HG02571 (cell line): Measurements from ENCODE around the gene HOMER2.
"Not testable (repeated sequence)": the region's sequence is repeated elsewhere in the genome, so short reads cannot be mapped to it uniquely, and the experiment has no call there.

ENCODE experiments used
- ATAC-seq: cut with Tn5 transposase; IDR thresholded peaks from one replicate; pipeline ENCODE4 v1.9.1; 2021; ENCODE audit warnings: mild to moderate bottlenecking, moderate library complexity; ENCODE audit not compliant: unreplicated experiment

The HOMER2 gene

GRCh38 chr15:82839136-82839535 is 113.4 kb downstream of the HOMER2 start:
- no peak for ATAC-seq

DNA sequence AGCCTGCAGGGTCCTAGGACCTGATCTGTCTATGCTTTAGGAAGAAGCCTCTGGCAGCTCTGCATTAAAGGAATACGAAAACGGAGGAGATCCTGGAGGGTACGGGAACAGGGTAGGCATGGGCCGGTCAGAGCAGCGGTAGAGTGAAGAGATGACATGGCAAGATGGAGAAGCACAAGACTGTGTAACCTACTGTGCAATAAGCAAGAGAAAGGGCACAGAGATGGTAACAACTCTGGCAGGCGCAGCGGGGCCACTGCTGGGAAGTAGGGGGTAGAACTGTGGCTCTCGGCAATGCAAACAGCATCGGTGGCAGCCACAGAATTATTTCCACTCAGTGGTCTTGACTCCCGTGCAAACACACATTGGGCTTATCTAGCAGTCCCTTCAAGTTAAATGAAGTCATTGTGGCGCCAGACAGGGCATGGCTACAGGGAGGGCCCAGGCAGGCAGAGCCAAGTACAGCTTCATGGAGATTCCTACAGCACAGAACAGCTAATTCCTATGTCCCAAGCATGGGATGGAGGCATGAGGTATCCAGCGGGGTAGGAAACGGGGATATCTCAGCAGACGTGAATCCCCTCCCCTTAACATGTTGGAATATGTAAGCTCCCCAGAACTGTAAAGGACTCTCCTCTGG is 114.3 kb downstream of the HOMER2 start:
- ATAC-seq, result no peak

DNA sequence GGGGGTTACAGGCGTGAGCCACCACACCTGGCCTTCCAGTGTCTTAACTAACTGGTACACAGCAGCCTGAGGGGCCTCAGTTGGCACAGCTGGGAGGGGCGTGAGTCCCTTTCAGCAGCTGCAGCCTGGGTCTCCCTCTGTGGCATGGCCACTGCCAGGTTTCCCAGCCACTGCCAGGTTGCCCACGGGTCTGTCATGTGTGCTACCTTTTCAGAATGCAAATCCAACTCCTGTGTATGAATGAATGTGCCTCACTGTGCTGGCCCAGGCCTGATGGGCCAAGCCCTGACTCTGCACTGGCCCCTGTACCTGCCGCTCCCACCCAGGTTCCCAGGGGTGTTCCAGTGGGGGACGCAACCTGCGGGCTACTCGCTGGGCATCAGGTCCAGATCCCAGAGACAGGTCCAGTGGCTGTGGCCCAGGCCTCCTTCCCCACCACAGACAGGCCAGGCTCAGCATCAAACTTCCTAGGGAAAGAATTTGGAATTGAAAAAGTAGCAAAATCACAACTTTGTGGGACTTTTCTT is 117.1 kb downstream of the HOMER2 start:
- no peak for ATAC-seq

DNA sequence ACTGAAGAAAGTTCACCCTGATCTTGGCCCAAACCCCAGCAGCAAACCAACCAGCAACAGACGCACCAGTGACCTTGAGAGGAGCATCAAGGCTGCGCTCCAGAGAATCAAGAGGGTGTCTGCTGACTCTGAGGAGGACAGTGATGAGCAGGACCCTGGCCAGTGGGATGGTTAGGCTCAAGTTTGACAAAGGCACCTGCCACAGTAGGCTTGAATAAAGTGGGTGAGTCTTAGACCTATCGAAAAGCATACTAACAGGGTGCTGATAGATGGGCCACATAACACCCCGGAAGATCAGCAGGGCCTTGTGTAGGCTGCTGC is 119.2 kb downstream of the HOMER2 start:
- ATAC-seq, result no peak

- ATAC-seq, result peak; percentile 72
These were observed 119.7 kb downstream of the HOMER2 start for GRCh38 chr15:82832601-82833361.

GRCh38 chr15:82831894-82832600 is 120.5 kb downstream of the HOMER2 start:
- no peak for ATAC-seq

- no peak for ATAC-seq
These were observed 121.9 kb downstream of the HOMER2 start for GRCh38 chr15:82830427-82831173.

DNA sequence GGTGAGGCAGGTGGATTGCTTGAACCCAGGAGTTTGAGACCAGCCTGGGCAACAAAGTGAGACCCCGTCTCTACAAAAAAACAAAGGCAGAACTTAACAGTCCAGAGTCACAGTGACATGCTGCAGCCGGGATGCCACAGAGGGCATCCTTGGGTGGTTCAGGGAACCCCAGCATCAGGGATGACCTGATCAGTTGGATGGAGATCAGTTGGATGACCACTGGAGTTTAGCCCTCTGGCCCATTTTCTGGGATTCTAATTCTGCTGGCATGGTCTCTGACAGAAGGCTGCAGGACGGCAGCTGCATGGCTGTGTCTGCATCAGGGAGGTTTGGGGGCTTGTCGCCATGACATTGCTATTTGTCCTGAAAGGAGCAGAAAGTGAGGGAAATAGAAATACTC is 123.3 kb downstream of the HOMER2 start:
- ATAC-seq, result no peak

DNA sequence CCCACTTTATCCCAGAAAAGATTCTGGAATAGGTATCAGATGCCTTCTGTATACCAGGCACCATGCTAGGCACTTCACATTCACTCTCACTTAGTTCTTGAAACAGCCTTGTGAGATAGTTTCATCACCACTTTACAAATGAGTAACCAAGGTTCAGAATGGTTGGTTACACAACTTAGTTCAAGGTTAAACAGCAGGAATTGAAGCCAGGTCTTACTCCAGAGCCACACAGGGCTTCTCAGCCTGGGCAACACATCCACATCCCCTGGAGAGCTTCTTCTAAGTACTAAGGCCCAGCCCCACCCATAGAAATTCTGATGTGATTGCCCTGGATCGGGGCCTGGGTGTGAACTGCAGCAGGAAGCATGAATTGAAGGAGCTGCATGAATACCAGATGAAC is 124.4 kb downstream of the HOMER2 start:
- no peak for ATAC-seq

GRCh38 chr15:82823049-82823448 is 129.5 kb downstream of the HOMER2 start:
- no peak for ATAC-seq

- ATAC-seq, result not testable (repeated sequence)
These were observed 130.7 kb downstream of the HOMER2 start for GRCh38 chr15:82821851-82822250.

GRCh38 chr15:82821396-82821795 is 131.1 kb downstream of the HOMER2 start:
- not testable (repeated sequence) for ATAC-seq

GRCh38 chr15:82820128-82820527 is 132.4 kb downstream of the HOMER2 start:
- ATAC-seq, result no peak

DNA sequence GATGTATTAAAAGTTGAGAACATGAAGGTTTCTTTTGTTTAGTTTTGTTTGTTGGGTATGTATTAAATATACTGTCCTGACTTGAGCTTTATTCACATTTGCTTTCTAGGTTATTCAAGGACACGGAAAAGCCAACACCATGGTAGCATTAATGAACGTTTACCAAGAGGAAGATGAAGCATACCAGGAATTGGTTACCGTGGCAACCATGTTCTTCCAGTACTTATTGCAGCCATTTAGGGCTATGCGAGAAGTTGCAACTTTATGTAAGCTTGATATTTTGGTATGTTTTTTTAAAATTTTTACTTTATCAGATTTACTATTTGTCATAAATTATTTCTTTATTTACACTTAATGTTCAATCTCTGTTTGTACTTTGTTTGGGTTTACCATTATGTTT is 139.5 kb downstream of the HOMER2 start:
- no peak for ATAC-seq

DNA sequence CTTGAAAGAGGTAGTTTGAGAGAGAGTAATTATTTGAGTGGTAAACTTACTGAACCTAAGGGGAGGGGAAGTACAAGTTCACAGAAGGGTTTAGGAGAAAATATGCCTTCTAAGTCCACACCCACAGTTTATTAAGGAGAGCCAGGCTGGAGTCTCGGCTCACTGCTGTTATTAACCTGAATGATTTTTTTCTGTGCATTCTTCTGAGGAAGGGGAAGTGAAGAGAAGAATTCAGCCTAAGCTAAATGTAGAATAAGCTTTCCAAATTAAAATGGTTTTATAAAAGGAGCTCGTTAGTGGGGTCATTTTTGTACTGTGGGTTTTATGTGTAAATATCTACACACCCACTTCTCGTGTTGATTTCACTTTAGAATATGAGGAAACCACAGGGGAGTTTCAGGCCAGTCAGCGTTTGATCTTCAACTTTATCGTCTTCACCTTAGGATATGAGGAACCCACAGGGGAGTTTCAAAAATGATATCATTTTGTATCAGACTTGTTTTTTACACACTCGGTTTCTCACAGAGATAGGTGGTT is 141.6 kb downstream of the HOMER2 start:
- ATAC-seq, result no peak

DNA sequence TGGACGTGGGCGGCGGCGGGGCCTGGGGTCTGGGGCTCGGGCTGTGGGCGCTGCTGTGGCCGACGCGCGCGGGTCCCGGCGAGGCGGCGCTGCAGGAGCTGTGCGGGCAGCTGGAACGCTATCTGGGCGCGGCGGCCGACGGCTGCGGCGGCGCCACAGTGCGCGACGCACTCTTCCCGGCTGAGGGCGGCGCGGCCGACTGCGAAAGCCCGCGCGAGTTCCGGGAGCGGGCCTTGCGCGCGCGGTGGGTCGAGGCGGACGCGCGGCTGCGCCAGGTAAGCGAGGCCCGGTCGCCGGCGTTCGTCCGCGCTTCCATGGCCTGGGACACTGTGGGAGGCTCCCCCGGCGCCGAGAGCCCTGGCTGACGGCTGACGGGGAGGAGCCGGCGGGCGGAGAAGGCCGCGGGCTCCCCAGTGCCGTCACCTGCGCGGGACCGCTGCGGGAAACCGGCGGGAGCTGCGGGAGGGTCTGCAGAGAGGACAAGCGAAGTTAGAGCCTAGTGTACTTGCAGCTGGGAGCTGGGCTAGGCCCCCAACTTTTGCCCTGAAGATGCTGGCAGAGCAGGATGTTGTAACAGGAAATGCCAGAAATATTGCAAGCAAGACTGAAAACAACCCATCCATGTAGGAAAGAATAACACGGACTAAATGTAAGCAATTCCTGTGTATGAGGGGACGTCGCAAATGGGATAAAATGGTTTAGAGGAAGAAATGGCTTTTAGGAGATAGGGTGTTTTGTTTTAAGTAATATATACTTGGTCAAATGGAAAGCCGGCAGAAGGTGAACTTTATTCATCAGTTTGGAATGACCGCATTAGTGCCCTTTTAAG is 142.2 kb downstream of the HOMER2 start:
- ATAC-seq, result peak; percentile 22

GRCh38 chr15:82809308-82810060 is 143.0 kb downstream of the HOMER2 start, which contains the start of gene WHAMM:
Gene WHAMM (plus strand): TSS chr15:82809628. CDS start chr15:82809727, 99 bp downstream.
- ATAC-seq, result peak; percentile 88

DNA sequence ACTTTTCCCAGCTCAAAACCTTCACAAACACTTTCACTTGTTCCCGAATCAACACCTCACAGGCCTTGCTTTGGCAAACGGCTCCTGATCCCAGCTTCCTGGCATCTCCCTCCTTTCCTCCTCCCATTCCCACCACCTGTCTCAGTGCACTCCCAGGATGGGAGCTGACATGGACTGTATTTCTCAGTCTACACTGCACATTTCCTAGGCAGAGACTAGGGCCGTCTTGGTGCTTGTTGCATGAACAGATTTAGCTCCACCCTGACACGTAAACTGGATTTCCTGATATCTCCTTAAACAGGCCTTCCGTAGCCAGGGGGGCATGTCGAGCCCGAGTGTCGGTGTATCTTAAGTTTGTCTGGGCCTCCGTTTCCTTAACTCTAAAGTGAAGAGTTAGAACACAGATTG is 143.9 kb downstream of the HOMER2 start:
- ATAC-seq, result no peak
